ENCODE results near the gene GNPDA2. TPM values are rescaled to one million over a fixed set of nuclear protein-coding genes. Genes with fewer than 3 reads are reported as not detected.

GNPDA2 gene
- total RNA-seq, 1 donor from 2014 or later = 11.4 TPM

DNA sequence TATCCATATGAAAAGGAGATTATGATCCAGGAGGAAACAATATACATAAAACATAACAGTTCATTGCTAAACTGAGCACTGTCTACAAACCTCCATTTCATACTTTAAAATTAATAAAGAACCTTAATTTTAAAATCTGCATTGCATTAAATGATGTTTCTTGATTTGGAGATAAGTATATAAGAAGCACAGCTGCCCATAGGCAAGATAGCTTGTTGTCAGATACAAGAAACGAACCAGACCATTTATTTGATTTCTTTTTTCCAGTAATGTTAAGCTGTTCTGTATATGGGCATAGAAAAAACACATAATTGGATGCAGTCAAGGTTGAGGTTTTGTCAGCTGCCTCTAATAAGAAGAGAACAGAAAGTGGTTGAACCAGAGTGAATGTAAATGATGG is 41.7 kb downstream of the GNPDA2 start:
- Mint-ChIP-seq H3K4me1 (peaks cover 10% of the 10 kb centered on the region), H3K4me3 (no peak overlapping the region), H3K9me3 (no peaks in the 10 kb centered on the region), H3K27ac (no peak overlapping the region), H3K36me3 (peaks cover 27% of the 10 kb centered on the region), H3K27me3 (ENCODE audit: low read depth) (no peaks in the 10 kb centered on the region)
- DNase-seq (ENCODE audit: low spot score in 2 of 2, unreplicated experiment in 2 of 2) = no peak
- TF ChIP-seq CTCF (IDR thresholded peaks at IDR 0.05; ENCODE audit: unreplicated experiment) = no peak

GRCh38 chr4:44679060-44679459 is 47.3 kb downstream of the GNPDA2 start:
- H3K4me1 Mint-ChIP-seq = peaks cover 24% of the 10 kb centered on the region
- peak overlapping the region; percentile 91 for H3K4me3 Mint-ChIP-seq
- peak overlapping the region; percentile 94 for H3K27ac Mint-ChIP-seq
- no peak for TF ChIP-seq CTCF (IDR thresholded peaks at IDR 0.05; ENCODE audit: unreplicated experiment)
- H3K9me3 Mint-ChIP-seq = no peaks in the 10 kb centered on the region
- H3K36me3 Mint-ChIP-seq = peaks cover 3% of the 10 kb centered on the region
- no peak for DNase-seq (ENCODE audit: low spot score in 2 of 2, unreplicated experiment in 2 of 2)
- H3K27me3 Mint-ChIP-seq (ENCODE audit: low read depth) = peaks cover 2% of the 10 kb centered on the region

GRCh38 chr4:44678094-44679041 is 48.0 kb downstream of the GNPDA2 start, which contains the start of gene GUF1:
TSS of gene GUF1 (plus strand) at chr4:44678420. CDS start at chr4:44678623, 203 bp downstream.
- TF ChIP-seq CTCF (IDR thresholded peaks at IDR 0.05; ENCODE audit: unreplicated experiment) = no peak
- peak; percentile 62 to 81 for DNase-seq (ENCODE audit: low spot score in 2 of 2, unreplicated experiment in 2 of 2)
- peak within 1 kb of the TSS; percentile 91 for H3K4me3 Mint-ChIP-seq
- H3K27ac Mint-ChIP-seq = peak within 1 kb of the TSS; percentile 95
- H3K4me1 Mint-ChIP-seq = peaks cover 24% of the 10 kb centered on the region
- peaks cover 3% of the 10 kb centered on the region for H3K27me3 Mint-ChIP-seq (ENCODE audit: low read depth)
- H3K9me3 Mint-ChIP-seq = no peaks in the 10 kb centered on the region
- H3K36me3 Mint-ChIP-seq = peaks cover 1% of the 10 kb centered on the region

DNA sequence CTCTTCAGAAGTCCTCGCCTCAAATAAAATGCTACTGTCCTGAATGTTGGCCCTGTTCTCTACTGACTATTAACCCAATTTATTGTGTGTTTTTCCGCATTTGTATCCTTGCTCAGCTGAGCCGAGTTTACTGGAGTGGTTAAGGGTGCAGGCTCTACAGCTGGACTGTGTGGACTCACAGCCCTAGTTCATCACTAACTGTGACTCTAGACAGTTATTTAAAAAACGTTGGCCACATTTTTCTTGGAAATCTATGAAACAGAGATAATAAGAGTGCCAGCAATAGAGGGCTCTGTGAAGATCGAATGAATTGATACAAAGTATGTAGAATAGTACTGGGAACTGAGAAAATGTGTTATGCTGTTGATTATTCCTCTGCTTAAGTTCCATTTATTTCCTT is 51.0 kb downstream of the GNPDA2 start:
- peaks cover 26% of the 10 kb centered on the region for H3K27me3 Mint-ChIP-seq (ENCODE audit: low read depth)
- H3K27ac Mint-ChIP-seq = no peak overlapping the region
- no peak overlapping the region for H3K4me3 Mint-ChIP-seq

DNA sequence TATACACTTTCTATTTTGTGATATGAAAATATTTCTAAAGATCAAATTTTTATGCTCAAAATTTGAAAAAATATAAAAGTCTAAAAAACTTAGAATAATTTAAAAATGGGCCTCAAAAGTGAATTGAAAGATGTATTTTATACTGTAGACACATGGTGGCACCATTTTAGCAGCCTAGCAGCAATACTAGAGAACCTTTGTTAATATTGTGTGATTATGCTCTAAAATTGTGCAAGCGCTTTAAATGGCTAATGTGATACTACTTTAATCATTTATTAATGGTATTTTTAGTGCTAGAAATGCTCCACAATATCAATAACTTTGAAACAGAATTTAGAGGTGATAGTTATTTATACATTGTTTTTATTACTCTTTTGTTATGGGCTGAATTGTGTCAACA is 51.9 kb downstream of the GNPDA2 start:
- H3K27me3 Mint-ChIP-seq (ENCODE audit: low read depth) = peaks cover 31% of the 10 kb centered on the region
- TF ChIP-seq CTCF (IDR thresholded peaks at IDR 0.05; ENCODE audit: unreplicated experiment) = peak; percentile 14
- H3K4me1 Mint-ChIP-seq = peaks cover 12% of the 10 kb centered on the region
- no peak overlapping the region for H3K4me3 Mint-ChIP-seq
- H3K27ac Mint-ChIP-seq = no peak overlapping the region
- DNase-seq (ENCODE audit: low spot score in 2 of 2, unreplicated experiment in 2 of 2) = no peak
- no peaks in the 10 kb centered on the region for H3K9me3 Mint-ChIP-seq
- H3K36me3 Mint-ChIP-seq = no peaks in the 10 kb centered on the region

More for the DNA sequence above, 51.0 kb downstream of the GNPDA2 start:
- no peak for DNase-seq (ENCODE audit: low spot score in 2 of 2, unreplicated experiment in 2 of 2)
- no peaks in the 10 kb centered on the region for H3K36me3 Mint-ChIP-seq
- peaks cover 16% of the 10 kb centered on the region for H3K4me1 Mint-ChIP-seq
- H3K9me3 Mint-ChIP-seq = no peaks in the 10 kb centered on the region
- no peak for TF ChIP-seq CTCF (IDR thresholded peaks at IDR 0.05; ENCODE audit: unreplicated experiment)
